DND-41 (cell line): ENCODE measurements around the gene PPP1R13B.

Source experiments
- ATAC-seq: fragments of 200-7000 bp; cut with Tn5 transposase; 3 replicates; pipeline ENCODE4 v1.9.1; 2021; ENCODE audit warnings: low read depth; ENCODE audit not compliant: insufficient read depth
- DNase-seq: peaks from one replicate; pipeline ENCODE4 v3.0.0-alpha.2; 2020
- H2AFZ ChIP-seq: 2 replicates; pipeline ENCODE4 v1.6.0; 2012; ENCODE audit warnings: low read depth, low read length
- H3K27ac ChIP-seq: 2 replicates; pipeline ENCODE4 v1.5.1; 2012; ENCODE audit warnings: low read length, inconsistent platforms
- H3K27me3 ChIP-seq: fragments of 200-600 bp; sonication (generic); 2 replicates; pipeline ENCODE4 v1.6.0; 2012; ENCODE audit warnings: low read length, mild to moderate bottlenecking, inconsistent platforms; ENCODE audit not compliant: insufficient read depth, poor library complexity
- H3K36me3 ChIP-seq: 2 replicates; pipeline ENCODE4 v1.5.1; 2012; ENCODE audit warnings: low read length, inconsistent platforms; ENCODE audit not compliant: insufficient read depth
- H3K4me1 ChIP-seq: 2 replicates; pipeline ENCODE4 v1.5.1; 2012; ENCODE audit warnings: mild to moderate bottlenecking, low read length; ENCODE audit not compliant: insufficient read depth
- H3K4me2 ChIP-seq: 2 replicates; pipeline ENCODE4 v1.6.0; 2012; ENCODE audit warnings: mild to moderate bottlenecking, moderate library complexity, low read length, inconsistent platforms; ENCODE audit not compliant: insufficient read depth
- H3K4me3 ChIP-seq, 2 experiments: fragments of 200-600 bp in 1 of 2; shearing (Covaris generic) in 1 of 2; 2 replicates each; pipeline ENCODE4 v1.5.1; 2012 to 2016; ENCODE audit warnings: inconsistent platforms in 2 of 2, low read length in 2 of 2, mild to moderate bottlenecking in 2 of 2, low read depth in 1 of 2, moderate library complexity in 1 of 2
- H3K79me2 ChIP-seq: 2 replicates; pipeline ENCODE4 v1.6.0; 2012; ENCODE audit warnings: low read length, inconsistent platforms; ENCODE audit not compliant: insufficient read depth
- H3K9ac ChIP-seq: 2 replicates; pipeline ENCODE4 v1.6.0; 2012; ENCODE audit warnings: low read depth, mild to moderate bottlenecking, inconsistent platforms, low read length, moderate library complexity
- H3K9me3 ChIP-seq: 2 replicates; pipeline ENCODE4 v1.5.1; 2012; ENCODE audit warnings: low read length, moderate library complexity, mild to moderate bottlenecking, inconsistent platforms; ENCODE audit not compliant: insufficient read depth, severe bottlenecking
- H4K20me1 ChIP-seq: 2 replicates; pipeline ENCODE4 v1.6.0; 2012; ENCODE audit warnings: low read length; ENCODE audit not compliant: insufficient read depth
- EZH2 ChIP-seq: IDR thresholded peaks from 3 replicates; pipeline ENCODE4 v1.6.1; 2012; ENCODE audit warnings: borderline replicate concordance, low read depth, mild to moderate bottlenecking, moderate library complexity, low read length, inconsistent platforms; ENCODE audit not compliant: severe bottlenecking
- TF ChIP-seq, protein P1 (sequence below): IDR thresholded peaks from 2 replicates; pipeline ENCODE4 v1.5.1; 2012; ENCODE audit warnings: borderline replicate concordance, low read length, moderate library complexity, mild to moderate bottlenecking; ENCODE audit not compliant: poor library complexity, severe bottlenecking; ENCODE audit errors: extremely low read depth

Gene PPP1R13B

DNA sequence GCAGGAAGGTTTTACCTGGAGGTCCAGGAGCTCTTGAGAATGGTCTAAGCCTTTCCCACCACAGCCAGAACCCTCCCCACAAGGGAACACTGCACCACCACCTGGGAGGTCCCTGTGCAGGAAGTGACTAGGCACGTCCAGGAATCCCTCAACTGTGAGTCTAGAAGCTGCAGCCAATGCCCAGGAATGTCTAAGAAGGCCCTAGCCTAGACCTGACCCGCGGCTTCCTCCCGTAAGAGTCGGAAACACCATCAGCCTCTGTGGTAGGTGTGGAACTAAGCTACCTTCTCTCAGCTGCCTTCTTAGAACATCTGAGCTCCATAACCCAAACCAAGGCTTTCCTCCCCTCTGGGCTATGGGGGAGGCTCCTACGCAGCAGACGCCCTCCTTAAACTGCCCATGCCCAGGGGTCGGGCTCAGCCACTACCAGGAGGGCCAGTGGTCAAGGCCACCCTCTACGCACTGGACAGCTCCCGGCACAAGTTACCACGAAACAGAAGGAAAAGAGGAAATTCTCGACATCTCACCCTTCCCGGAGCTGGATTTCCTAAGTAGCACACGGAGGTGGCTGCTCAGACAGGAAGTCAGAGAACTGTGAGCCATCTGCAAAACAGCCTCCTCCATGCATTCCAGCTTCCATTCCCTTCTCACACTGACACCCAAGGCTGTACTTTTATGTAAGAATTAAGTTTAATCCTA is 106.2 kb downstream of the PPP1R13B start:
- H3K79me2 ChIP-seq, result no peaks in the 10 kb centered on the region
- ATAC-seq (no peak), DNase-seq (no peak)
- H3K9ac ChIP-seq, result no peak overlapping the region
- no peaks in the 10 kb centered on the region for H3K27me3 ChIP-seq
- H3K36me3 ChIP-seq, result no peaks in the 10 kb centered on the region
- no peaks in the 10 kb centered on the region for H3K4me1 ChIP-seq
- H4K20me1 ChIP-seq, result no peaks in the 10 kb centered on the region
- no peak for TF ChIP-seq EZH2
- TF ChIP-seq, protein P1, sequence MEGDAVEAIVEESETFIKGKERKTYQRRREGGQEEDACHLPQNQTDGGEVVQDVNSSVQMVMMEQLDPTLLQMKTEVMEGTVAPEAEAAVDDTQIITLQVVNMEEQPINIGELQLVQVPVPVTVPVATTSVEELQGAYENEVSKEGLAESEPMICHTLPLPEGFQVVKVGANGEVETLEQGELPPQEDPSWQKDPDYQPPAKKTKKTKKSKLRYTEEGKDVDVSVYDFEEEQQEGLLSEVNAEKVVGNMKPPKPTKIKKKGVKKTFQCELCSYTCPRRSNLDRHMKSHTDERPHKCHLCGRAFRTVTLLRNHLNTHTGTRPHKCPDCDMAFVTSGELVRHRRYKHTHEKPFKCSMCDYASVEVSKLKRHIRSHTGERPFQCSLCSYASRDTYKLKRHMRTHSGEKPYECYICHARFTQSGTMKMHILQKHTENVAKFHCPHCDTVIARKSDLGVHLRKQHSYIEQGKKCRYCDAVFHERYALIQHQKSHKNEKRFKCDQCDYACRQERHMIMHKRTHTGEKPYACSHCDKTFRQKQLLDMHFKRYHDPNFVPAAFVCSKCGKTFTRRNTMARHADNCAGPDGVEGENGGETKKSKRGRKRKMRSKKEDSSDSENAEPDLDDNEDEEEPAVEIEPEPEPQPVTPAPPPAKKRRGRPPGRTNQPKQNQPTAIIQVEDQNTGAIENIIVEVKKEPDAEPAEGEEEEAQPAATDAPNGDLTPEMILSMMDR, result no peak
- H3K9me3 ChIP-seq, result no peaks in the 10 kb centered on the region
- no peak overlapping the region; the same call in 1 of the 2 replicates for H3K27ac ChIP-seq
- H3K4me3 ChIP-seq, result no peak overlapping the region
- no peak overlapping the region for H2AFZ ChIP-seq
- H3K4me2 ChIP-seq, result no peak overlapping the region

GRCh38 chr14:103739793-103740501 is 107.4 kb downstream of the PPP1R13B start:
- ATAC-seq (no peak), DNase-seq (no peak)
- Histone ChIP-seq H3K9me3 (no peaks in the 10 kb centered on the region), H3K4me3 (no peak overlapping the region), H3K27me3 (no peaks in the 10 kb centered on the region), H2AFZ (no peak overlapping the region), H3K27ac (no peak overlapping the region), H3K9ac (no peak overlapping the region), H3K79me2 (no peaks in the 10 kb centered on the region), H3K4me1 (no peaks in the 10 kb centered on the region), H4K20me1 (no peaks in the 10 kb centered on the region), H3K4me2 (no peak overlapping the region), H3K36me3 (no peaks in the 10 kb centered on the region)
- no peak for TF ChIP-seq EZH2
- TF ChIP-seq, protein P1, result no peak

DNA sequence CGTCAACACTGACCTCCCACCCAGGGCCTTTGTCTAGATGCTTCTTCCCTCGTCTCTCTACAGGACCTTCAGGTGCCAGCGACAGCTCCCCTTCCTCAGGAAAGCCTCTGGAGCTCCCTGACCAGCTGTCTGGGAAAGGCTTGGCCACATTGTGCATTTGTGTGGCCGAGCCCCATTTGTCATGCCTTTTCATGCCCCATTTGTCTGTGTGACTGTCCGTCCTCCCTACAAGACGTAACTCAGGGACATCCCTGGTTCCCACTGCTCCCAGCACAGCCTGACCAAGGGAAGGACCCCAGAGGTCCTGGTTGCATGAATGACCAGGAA is 107.9 kb downstream of the PPP1R13B start:
- H3K4me1 ChIP-seq, result no peaks in the 10 kb centered on the region
- H2AFZ ChIP-seq, result no peak overlapping the region
- TF ChIP-seq, protein P1, result no peak
- TF ChIP-seq EZH2, result no peak
- no peak overlapping the region for H3K4me3 ChIP-seq
- H3K36me3 ChIP-seq, result no peaks in the 10 kb centered on the region
- no peak overlapping the region for H3K27ac ChIP-seq
- H3K9ac ChIP-seq, result no peak overlapping the region
- H3K4me2 ChIP-seq, result no peak overlapping the region
- ATAC-seq (no peak), DNase-seq (no peak)
- H4K20me1 ChIP-seq, result no peaks in the 10 kb centered on the region
- H3K9me3 ChIP-seq, result no peaks in the 10 kb centered on the region
- H3K27me3 ChIP-seq, result no peaks in the 10 kb centered on the region
- H3K79me2 ChIP-seq, result no peaks in the 10 kb centered on the region
